ENCODE data around the gene HID1. TPM values are rescaled to one million over a fixed set of nuclear protein-coding genes. Genes with fewer than 3 reads are reported as not detected.
A peak's percentile ranks its signal among the peaks of the same experiment; 100 is the strongest.
"Not testable (repeated sequence)": the region's sequence is repeated elsewhere in the genome, so short reads cannot be mapped to it uniquely, and the experiment has no call there.

Gene HID1
- polyA plus RNA-seq, 1 donor: 7.9 TPM

DNA sequence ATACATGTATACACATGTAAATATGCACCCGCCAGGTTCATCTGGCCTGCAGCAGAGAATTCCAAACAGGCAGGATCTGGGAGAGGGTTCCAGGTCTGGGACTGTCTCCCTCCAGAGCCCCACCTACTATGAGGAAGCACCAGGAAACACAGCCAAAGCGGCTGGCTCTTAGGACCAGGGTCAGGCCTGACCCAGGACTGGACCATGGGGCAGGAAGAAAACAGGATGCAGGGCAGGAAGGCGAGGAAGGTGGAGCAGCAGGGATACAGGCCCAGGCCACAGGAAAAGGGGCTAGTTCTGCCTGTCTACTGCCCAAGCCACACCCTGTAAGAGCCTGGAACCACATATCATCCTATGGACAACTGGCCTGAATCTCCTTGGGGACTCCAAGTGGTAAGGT is 2.2 kb downstream of the HID1 start:
- no peak for DNase-seq

DNA sequence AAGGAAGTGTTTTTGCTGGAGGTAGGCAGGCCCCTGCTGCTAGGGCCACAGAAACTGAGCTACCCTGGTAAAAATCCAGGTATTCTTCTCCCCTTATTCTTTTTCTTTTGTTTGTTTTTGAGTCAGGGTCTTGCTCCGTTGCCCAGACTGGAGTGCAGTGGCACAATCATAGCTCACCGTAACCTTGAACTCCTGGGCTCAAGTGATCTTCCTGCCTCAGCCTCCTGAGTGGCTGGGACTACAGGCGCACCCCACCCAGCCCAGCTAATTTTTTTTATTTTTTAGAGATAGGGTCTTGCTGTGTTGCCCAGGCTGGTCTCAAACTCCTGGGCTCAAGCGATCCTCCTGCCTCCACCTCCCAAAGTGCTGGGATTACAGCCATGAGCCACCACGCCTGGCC is 3.1 kb downstream of the HID1 start:
- not testable (repeated sequence) for DNase-seq

- no peak for DNase-seq
Observed at GRCh38 chr17:74968361-74968780, 4.2 kb downstream of the HID1 start.

GRCh38 chr17:74964988-74965622 is 7.5 kb downstream of the HID1 start:
- DNase-seq: no peak

DNA sequence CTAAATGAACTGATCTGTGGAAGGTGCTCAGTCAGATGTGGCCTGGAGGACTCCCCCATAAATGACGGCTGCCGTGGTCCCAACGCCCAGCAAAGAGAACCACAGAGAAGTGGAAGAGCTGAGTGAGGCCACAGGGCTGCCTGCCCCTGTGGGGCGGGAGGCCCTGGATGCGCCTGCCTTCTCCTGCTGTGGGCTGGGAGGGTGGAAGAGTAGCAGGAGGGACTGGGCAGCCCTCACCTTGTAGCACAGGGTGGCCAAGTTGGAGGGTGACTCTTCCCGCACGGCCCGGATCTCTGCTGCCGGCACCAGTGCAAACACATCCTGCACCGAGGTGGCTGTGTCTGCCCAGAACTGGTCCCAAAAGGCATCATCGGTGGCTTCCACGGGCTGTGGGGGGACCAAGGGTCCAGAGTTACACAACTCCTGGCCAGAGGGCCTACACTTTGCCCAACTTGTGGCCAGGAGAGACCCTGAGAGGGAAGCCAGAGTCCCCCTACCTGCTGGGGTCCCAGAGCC is 8.3 kb downstream of the HID1 start:
- DNase-seq: no peak

- DNase-seq: no peak
Observed at GRCh38 chr17:74963656-74964055, 8.9 kb downstream of the HID1 start.

DNA sequence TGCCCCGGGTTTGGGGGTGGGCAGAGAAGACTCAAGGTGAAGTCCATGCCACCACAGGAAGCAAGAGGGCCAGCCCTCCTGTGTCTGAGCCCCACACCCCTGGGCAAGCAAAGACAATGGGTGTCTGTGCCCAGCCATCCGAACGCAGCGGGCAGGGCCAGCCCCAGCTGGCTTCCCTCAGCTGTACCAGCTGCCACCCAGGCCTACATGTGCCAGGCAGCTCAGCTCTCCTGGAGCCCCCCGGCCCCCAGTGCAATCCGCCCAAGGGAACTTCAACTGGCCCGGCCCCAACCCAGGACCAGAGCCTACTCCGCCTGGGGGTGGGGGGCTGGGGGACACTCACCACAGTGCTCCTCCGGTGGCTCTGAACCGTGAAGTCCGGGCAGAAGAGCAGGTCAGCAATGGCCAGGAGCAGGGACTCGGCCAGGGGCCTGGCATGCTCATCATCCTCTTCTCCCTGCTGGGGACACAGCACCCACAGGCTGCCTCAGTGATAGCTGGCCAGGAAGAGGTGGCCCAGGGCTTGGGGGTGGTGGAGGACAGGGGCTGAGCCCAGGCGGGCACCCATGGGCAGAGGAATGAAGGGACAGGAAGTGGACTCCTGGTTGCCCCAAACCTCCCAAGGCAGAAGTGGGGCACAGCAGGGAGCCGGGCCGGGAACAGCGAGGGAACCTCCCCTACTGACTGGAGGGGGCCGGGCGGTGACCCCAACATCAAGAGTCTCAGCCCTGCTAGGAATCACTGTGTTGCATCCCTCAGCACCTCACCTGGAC is 9.8 kb downstream of the HID1 start:
- DNase-seq: no peak

- peak; percentile 86 for DNase-seq
Observed at GRCh38 chr17:74961657-74962350, 10.8 kb downstream of the HID1 start.

- DNase-seq: no peak
Observed at GRCh38 chr17:74960570-74961342, 11.8 kb downstream of the HID1 start.

GRCh38 chr17:74959826-74960515 is 12.6 kb downstream of the HID1 start:
- DNase-seq: no peak

DNA sequence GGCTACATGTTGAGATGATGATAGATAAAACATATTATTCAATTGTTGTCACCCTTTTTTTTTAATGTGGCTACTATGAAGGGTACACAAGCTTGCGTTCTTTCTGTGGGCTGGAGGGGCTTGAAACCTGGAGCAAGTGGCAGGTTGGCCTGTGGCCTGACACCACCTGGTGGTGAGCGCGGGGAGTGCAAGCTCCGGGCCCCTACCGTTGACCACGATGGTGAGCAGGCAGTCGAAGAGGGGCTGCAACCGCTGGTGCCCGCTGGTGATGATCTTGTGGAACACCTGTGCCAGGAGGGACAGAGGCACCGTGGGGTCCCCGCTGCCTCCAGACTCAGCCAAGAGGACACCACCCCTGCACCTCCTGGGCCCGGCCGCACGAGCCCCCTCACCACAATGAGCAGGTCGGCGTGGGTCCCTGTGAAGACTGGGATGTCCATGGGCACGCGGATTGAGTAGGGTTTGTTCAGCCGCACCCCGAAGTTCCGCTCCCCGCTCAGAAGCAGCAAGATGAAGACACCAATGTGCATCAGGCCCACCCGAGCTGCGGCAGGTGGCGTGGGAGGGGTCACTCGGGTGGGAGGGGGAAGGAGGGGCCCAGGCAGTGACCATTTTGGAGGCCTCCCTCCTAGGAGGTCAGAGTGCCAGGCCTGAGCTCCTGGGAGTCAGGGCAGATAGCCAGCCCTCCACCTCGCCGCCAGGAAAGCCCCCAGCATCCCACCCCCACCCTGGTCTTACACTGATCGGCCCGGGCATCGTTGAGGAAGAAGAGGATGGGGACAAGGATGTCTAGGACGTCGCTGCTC is 14.4 kb downstream of the HID1 start:
- peak; percentile 52 for DNase-seq

DNA sequence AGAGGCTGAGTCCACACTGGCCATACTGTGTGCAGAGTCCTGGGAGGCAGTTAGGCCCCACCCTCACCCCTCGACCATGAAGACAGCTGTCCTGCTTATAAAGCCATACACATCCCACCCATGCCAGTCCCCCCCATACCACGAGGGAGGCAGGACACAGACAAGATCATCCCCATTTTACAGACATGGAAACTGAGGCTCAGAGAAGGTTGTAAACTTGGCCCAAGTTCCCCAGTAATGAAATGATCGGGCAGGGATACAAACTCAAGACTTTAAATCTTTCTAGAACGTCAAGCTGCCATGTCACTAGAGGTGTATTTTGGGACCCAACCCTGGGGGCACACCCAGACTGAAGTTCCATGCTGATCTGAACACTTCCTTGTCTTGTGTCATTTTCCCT is 16.5 kb downstream of the HID1 start:
- DNase-seq: no peak

- no peak for DNase-seq
Observed at GRCh38 chr17:74954665-74955421, 17.7 kb downstream of the HID1 start.

DNA sequence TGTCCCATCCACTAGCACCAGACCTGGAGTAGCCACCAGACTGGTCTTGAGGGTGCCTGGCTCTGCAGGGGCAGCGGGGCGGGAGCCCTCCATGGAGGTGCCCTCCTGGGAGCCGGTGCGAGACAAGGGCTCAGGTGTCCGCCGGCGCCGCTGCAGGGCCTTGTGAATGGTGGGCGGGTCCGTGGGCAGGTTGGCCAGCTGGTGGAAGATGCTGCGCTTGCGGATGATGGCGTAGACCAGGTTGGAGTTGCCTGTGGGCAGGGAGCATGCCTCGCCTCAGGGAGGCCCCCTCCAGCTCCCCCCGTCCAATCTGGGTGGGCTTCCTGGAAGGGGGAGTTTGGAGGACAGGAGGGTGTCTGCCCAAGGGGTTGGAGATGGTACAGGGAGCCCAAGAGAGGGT is 18.4 kb downstream of the HID1 start:
- DNase-seq: no peak

GRCh38 chr17:74953134-74953687 is 19.3 kb downstream of the HID1 start:
- no peak for DNase-seq

DNA sequence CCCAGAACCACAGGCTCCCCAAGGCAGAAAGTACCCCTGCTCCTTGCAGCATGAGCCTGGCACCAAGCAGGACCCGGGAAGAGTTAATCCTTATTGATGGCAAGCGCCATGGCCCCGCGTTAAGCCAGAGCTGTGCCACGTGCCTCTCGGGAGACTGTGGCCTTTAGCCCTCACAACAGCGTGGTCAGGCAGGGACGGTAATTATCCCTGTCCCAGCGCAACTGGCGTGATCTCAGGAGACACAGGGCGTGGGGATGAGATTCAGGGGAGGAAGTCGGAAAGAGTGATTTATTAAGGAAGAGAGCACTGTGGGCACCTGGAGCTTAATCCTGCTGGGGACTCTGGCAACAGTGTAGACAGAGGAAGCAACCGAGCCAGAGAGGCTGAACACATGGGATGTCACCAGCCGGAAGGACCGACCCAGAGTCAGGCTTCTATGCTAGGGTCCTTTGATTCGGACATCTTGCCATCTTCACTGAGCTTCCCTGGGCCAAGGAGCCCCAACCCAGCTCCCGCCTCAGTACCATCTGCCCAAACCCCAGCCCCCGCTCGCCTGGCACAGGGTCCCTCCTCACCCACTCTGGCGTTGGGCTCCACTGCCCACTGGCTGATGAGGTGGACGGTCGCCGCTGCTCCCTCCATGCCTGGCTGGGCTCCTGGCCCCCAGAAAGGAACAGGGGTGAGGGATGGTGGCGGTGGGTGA is 20.0 kb downstream of the HID1 start:
- DNase-seq: no peak

DNA sequence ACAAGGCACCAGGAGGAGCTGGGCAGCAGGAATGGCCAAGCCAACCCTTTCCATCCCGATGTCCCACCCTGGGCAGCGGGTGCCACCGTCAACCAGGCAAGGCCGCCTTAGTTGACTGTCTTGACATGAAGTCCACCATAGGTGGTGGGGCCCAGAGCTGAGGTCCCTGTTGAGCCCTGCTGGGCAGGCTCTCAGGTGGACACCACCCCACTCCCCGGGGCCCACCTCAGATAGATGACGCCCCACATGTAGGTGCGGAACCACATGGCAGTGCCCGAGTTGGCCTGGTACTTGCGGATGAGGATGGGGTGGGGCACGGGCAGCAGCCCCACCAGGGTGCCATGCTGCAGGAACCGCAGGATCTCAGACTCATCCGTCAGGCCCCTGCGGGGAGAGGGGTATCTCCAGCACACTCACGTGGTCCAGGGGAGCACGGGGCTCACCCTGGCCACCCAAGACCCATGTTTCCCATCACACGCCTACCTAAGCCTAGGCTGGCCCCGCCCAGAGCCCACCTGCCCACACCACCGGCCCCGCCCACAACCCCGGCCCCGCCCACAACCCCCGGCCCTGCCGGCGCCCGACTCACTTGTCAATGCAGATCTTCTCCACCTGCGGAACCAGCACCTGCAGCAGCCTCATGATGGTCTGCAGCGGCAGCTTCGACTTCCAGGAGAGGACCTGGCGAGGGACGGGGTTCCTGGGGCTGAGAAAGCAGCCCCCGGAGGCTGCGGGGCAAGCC is 20.7 kb downstream of the HID1 start:
- no peak for DNase-seq

GRCh38 chr17:74951065-74951464 is 21.5 kb downstream of the HID1 start:
- DNase-seq: no peak

DNA sequence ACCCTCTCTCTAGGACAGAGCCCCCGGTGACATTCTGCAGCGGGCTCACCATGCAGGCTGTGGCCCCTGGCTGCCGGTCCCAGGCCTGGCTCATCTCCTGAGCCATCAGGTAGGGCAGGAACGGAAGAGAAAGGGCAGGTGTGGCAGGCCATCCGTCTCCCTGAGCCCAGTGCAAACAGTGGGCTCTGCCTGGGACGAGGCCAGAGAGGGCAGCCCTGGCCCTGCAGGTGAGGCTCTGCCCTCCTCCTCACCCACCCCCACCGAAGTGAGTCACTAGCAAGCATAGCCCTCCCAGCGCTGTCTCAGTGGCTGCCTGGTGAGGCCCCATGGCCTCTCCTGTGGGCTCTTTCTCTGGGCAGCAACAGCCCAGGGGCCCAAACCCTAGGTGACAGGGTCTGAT is 22.4 kb downstream of the HID1 start:
- no peak for DNase-seq
